ENCODE data around the gene ADSL. TPM values are rescaled to one million over a fixed set of nuclear protein-coding genes. Genes with fewer than 3 reads are reported as not detected.

Gene ADSL
- total RNA-seq, 2 donors from 2014 or later, result 49.0 to 76.5 TPM

GRCh38 chr22:40428796-40429195 is 82.5 kb downstream of the ADSL start:
- TF ChIP-seq CTCF (IDR thresholded peaks at IDR 0.05) (no peak), POLR2A (IDR thresholded peaks at IDR 0.05) (no peak)
- DNase-seq (no peak), ATAC-seq (no peak)
- intact Hi-C loops (cut with DNase I), result no loop called here
- H3K27ac ChIP-seq, result no peak overlapping the region
- peaks cover 7% of the 10 kb centered on the region for H3K4me1 ChIP-seq
- no peak overlapping the region for H3K4me3 ChIP-seq
- no peaks in the 10 kb centered on the region for H3K27me3 ChIP-seq
- H3K36me3 ChIP-seq (replicated peaks in 1 of 2; ENCODE audit: insufficient read depth in 1 of 2, low read depth in 2 of 2), result peaks cover 0 to 12% of the 10 kb centered on the region in 2 donors
- WGBS, 2 donors, result 95 to 98% methylated on average over 4 of the region's 4 CpGs
- H3K9me3 ChIP-seq, result no peaks in the 10 kb centered on the region

- Histone ChIP-seq H3K27me3 (no peaks in the 10 kb centered on the region), H3K27ac (no peak overlapping the region), H3K4me1 (peaks cover 7% of the 10 kb centered on the region), H3K4me3 (no peak overlapping the region), H3K36me3 (replicated peaks in 1 of 2; ENCODE audit: insufficient read depth in 1 of 2, low read depth in 2 of 2) (peaks cover 0 to 12% of the 10 kb centered on the region in 2 donors), H3K9me3 (no peaks in the 10 kb centered on the region)
- intact Hi-C loops (cut with DNase I), result no loop called here
- ATAC-seq (no peak), DNase-seq (no peak)
- TF ChIP-seq POLR2A (IDR thresholded peaks at IDR 0.05) (no peak), CTCF (IDR thresholded peaks at IDR 0.05) (no peak)
- 87 to 92% methylated on average over 4 of the region's 4 CpGs for WGBS, 2 donors
Observed at GRCh38 chr22:40429481-40429880, 83.2 kb downstream of the ADSL start.

GRCh38 chr22:40430991-40431390 is 84.7 kb downstream of the ADSL start:
- Histone ChIP-seq H3K4me3 (no peak overlapping the region), H3K9me3 (no peaks in the 10 kb centered on the region), H3K27ac (no peak overlapping the region), H3K4me1 (peaks cover 7% of the 10 kb centered on the region), H3K27me3 (no peaks in the 10 kb centered on the region), H3K36me3 (replicated peaks in 1 of 2; ENCODE audit: insufficient read depth in 1 of 2, low read depth in 2 of 2) (peaks cover 0 to 9% of the 10 kb centered on the region in 2 donors)
- intact Hi-C loops (cut with DNase I), result no loop called here
- DNase-seq, result no peak
- no peak for ATAC-seq
- no peak for TF ChIP-seq CTCF (IDR thresholded peaks at IDR 0.05)
- 90 to 92% methylated on average over 4 of the region's 4 CpGs for WGBS, 2 donors

GRCh38 chr22:40432157-40432556 is 85.9 kb downstream of the ADSL start:
- Histone ChIP-seq H3K36me3 (replicated peaks in 1 of 2; ENCODE audit: insufficient read depth in 1 of 2, low read depth in 2 of 2) (peaks cover 0 to 9% of the 10 kb centered on the region in 2 donors), H3K27ac (no peak overlapping the region), H3K9me3 (no peaks in the 10 kb centered on the region), H3K4me3 (no peak overlapping the region), H3K4me1 (peaks cover 8% of the 10 kb centered on the region), H3K27me3 (no peaks in the 10 kb centered on the region)
- TF ChIP-seq CTCF (IDR thresholded peaks at IDR 0.05) (no peak), POLR2A (IDR thresholded peaks at IDR 0.05) (no peak)
- DNase-seq (no peak), ATAC-seq (no peak)
- 61 to 82% methylated on average over 5 of the region's 5 CpGs for WGBS, 2 donors
- intact Hi-C loops (cut with DNase I), result no loop called here

GRCh38 chr22:40432625-40433024 is 86.3 kb downstream of the ADSL start:
- H3K27me3 ChIP-seq, result no peaks in the 10 kb centered on the region
- DNase-seq (no peak), ATAC-seq (no peak)
- 93% methylated on average over 2 of the region's 2 CpGs for WGBS, 2 donors
- peaks cover 13% of the 10 kb centered on the region for H3K4me1 ChIP-seq
- no peak for TF ChIP-seq POLR2A (IDR thresholded peaks at IDR 0.05)
- no peak for TF ChIP-seq CTCF (IDR thresholded peaks at IDR 0.05)
- no peaks in the 10 kb centered on the region for H3K9me3 ChIP-seq
- no peak overlapping the region for H3K27ac ChIP-seq
- peaks cover 0 to 9% of the 10 kb centered on the region in 2 donors for H3K36me3 ChIP-seq (replicated peaks in 1 of 2; ENCODE audit: insufficient read depth in 1 of 2, low read depth in 2 of 2)
- H3K4me3 ChIP-seq, result no peak overlapping the region
- intact Hi-C loops (cut with DNase I), result no loop called here
